Progenitor cell of endocrine pancreas (in vitro differentiated cells): Measurements from ENCODE around the gene FOXN3. TPM values are rescaled to one million over a fixed set of nuclear protein-coding genes. Genes with fewer than 3 reads are reported as not detected.
A peak's percentile ranks its signal among the peaks of the same experiment; 100 is the strongest.

Experiments
- DNase-seq: peaks from one replicate; pipeline ENCODE4 v3.0.0; 2021; ENCODE audit warnings: low spot score; ENCODE audit not compliant: unreplicated experiment
- H3K27ac Mint-ChIP-seq: 2 replicates; pipeline ENCODE4 v1.8.0; 2021; ENCODE audit warnings: mild to moderate bottlenecking, moderate library complexity, mixed read lengths
- H3K27me3 Mint-ChIP-seq: 2 replicates; pipeline ENCODE4 v1.8.0; 2021; ENCODE audit warnings: mixed read lengths
- H3K36me3 Mint-ChIP-seq: 2 replicates; pipeline ENCODE4 v1.8.0; 2022; ENCODE audit warnings: mixed read lengths; ENCODE audit not compliant: insufficient read depth
- H3K4me1 Mint-ChIP-seq: 2 replicates; pipeline ENCODE4 v1.8.0; 2021; ENCODE audit warnings: low read depth, mixed read lengths
- H3K4me3 Mint-ChIP-seq: 2 replicates; pipeline ENCODE4 v1.8.0; 2021; ENCODE audit warnings: low read depth, mild to moderate bottlenecking, moderate library complexity, mixed read lengths
- H3K9me3 Mint-ChIP-seq: 2 replicates; pipeline ENCODE4 v1.8.0; 2021; ENCODE audit warnings: low read depth, mixed read lengths
- total RNA-seq: library from RNA; stranded (reverse); gene quantifications from 2 replicates; pipeline ENCODE4 v1.2.1, GENCODE V29; 2021
- TF ChIP-seq, protein P1 (sequence below): fragments of 200-600 bp; sonication (generic); IDR thresholded peaks from one replicate; pipeline ENCODE4 v1.5.0; 2021; ENCODE audit warnings: antibody characterized with exemption, mild to moderate bottlenecking; ENCODE audit not compliant: unreplicated experiment

The FOXN3 gene
- total RNA-seq, 1 donor from 2014 or later = 25.8 TPM

DNA sequence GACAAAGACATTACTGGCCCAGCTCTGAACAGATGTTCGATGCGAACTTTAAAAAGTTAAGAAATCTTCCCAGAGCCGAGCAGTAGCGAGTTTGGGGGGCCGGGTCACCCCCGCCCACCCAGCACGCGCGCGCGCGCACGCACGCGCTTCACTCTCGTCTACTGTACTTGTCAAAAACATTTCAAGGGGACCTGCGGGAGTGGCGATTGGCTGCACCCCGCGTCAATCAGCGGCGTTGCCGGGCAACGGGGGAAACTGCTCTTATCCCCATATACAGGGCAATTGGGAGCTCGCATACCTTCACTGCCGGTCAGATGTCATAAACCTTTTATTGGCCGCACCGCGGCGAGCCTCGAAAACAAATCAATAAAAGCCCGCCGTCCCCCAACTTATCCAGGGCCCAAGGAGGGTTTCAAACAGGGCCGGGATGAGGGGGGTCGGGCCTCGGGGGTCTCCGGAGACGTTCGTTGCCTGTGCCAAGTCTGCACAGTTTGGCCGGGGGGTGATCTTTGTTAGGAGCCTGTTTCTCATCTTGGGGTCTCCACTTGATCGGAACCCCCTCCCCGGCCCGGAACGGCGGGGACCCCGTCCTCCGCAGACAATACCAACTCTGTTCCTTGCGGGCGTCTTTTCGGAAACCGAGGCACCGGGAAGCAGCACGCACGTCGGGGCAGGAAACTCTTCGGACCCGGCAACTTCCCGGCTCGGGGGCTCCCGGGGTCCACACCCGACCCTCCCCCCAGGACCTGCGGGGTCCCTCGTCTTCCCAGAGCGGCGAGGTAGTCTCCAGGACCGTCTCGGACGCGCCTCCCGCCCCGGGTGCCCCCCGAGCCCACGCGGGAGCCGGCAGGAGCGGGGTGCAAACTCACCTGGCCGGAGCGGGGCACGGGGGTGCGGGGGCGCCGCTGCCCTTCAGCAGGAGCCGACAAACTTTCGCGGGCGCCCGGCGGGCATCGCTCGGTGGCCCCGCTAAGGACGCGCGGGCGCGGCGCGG, 734 bp downstream of the FOXN3 start:
- H3K27me3 Mint-ChIP-seq = peaks cover 30% of the 10 kb centered on the region
- peak overlapping the region; percentile 95 for H3K4me3 Mint-ChIP-seq
- peaks cover 10% of the 10 kb centered on the region for H3K36me3 Mint-ChIP-seq
- peak overlapping the region; percentile 96 for H3K27ac Mint-ChIP-seq
- DNase-seq = peak; percentile 98
- TF ChIP-seq, protein P1, sequence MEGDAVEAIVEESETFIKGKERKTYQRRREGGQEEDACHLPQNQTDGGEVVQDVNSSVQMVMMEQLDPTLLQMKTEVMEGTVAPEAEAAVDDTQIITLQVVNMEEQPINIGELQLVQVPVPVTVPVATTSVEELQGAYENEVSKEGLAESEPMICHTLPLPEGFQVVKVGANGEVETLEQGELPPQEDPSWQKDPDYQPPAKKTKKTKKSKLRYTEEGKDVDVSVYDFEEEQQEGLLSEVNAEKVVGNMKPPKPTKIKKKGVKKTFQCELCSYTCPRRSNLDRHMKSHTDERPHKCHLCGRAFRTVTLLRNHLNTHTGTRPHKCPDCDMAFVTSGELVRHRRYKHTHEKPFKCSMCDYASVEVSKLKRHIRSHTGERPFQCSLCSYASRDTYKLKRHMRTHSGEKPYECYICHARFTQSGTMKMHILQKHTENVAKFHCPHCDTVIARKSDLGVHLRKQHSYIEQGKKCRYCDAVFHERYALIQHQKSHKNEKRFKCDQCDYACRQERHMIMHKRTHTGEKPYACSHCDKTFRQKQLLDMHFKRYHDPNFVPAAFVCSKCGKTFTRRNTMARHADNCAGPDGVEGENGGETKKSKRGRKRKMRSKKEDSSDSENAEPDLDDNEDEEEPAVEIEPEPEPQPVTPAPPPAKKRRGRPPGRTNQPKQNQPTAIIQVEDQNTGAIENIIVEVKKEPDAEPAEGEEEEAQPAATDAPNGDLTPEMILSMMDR = no peak
- no peaks in the 10 kb centered on the region for H3K9me3 Mint-ChIP-seq
- peaks cover 12% of the 10 kb centered on the region for H3K4me1 Mint-ChIP-seq

DNA sequence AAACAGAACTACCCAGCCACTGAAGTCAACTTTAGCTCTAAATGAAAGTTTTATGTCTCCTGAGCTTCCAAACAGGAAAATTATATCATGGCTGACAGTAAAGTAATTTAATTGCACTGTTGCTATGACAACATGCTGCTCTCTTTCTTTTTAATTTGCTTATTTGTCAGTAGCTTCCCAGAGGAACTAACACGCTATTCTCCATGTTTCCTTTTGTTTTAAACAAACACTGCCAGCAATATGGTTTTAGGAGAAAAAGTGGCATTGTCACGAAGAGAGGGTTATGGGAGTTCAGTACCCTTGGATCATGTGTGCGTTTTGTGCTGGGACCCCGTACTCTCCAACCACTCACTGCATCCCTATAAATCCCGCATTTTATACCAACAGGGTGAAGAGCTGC, 1.9 kb downstream of the FOXN3 start:
- peak overlapping the region; percentile 95 for H3K4me3 Mint-ChIP-seq
- peaks cover 19% of the 10 kb centered on the region for H3K36me3 Mint-ChIP-seq
- H3K4me1 Mint-ChIP-seq = peaks cover 12% of the 10 kb centered on the region
- H3K27ac Mint-ChIP-seq = peak overlapping the region; percentile 56
- TF ChIP-seq, protein P1 = no peak
- peaks cover 25% of the 10 kb centered on the region for H3K27me3 Mint-ChIP-seq
- H3K9me3 Mint-ChIP-seq = no peaks in the 10 kb centered on the region
- DNase-seq = no peak

DNA sequence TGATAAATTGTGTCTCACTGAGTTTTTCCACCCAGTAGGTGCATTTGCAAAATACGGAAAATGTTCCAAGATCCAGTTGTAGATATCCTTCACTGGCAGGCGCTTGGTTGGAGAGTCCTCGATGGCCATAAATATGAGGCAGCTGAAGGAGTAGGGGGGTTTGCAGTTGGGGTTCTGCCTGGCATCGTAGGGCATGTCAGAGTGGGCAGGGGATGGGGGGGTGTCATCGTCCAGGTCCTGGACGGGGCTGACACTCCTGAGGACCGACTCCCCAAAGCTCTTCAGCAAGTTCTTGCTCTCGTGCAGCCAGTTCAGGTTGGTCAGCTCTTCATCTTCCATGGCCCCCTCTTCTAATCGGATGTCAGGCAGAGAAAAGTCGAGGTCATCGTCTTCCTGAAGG, 5.1 kb downstream of the FOXN3 start:
- DNase-seq = no peak
- Mint-ChIP-seq H3K4me3 (no peak overlapping the region), H3K9me3 (no peaks in the 10 kb centered on the region), H3K4me1 (peaks cover 9% of the 10 kb centered on the region), H3K36me3 (peaks cover 20% of the 10 kb centered on the region), H3K27ac (no peak overlapping the region), H3K27me3 (peaks cover 5% of the 10 kb centered on the region)
- TF ChIP-seq, protein P1 = no peak

DNA sequence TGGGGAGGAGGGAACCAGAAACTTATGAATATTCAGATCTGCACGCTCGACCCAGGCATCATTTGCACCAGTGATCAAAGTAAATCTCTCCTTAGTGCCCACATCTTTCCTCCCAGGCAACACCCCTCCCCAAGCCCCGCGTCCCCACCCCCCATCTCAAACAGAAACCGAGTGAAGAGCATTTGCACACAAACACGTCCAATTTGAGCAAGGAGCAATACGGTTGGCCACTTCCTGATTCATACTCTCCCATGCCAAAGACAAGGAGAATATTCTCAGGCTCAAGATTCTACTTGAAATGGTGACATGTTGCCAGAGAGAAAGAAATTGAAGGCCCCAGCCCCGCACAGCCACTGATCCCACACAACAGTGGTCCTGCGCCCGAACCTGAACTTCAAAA, 7.1 kb downstream of the FOXN3 start:
- H3K27me3 Mint-ChIP-seq = peaks cover 5% of the 10 kb centered on the region
- peaks cover 1% of the 10 kb centered on the region for H3K4me1 Mint-ChIP-seq
- TF ChIP-seq, protein P1 = no peak
- H3K9me3 Mint-ChIP-seq = no peaks in the 10 kb centered on the region
- H3K27ac Mint-ChIP-seq = no peak overlapping the region
- no peak for DNase-seq
- H3K4me3 Mint-ChIP-seq = no peak overlapping the region
- peaks cover 20% of the 10 kb centered on the region for H3K36me3 Mint-ChIP-seq

DNA sequence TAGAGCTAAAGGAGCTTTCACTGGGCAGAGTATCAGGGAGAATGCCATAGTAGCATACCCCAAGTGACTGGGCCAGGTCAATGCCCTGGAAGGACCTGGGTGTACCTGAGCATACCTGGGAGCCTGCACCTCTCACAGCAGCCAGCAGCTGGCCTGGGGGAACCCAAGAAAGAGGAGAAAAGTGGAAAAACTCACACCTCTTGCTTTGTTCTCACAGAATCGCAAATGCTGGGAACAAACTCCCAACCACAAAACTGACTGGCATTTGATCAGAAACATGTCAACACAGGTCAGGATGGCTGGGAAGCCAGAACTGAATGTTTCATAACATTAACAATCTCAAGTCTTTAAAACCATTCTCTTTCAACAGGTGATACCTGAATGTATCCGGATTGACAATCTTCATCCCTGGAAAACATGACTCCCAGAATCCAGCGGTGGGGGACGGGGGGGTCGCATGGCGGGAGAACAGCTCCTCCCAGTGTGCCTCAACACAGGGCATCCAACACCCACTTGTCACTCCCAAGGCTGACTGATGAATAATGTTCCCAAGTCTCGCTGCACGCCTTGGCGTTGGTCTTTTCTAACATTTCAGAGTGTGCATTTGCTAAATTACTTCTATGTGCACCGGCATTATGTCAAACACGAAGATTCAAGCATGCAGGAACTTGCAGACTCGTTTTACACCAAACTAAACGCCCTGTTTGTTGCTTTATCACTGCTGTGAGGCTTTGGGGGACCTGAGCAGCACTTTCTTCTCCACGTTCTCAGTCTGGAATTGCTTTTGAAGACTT, 7.9 kb downstream of the FOXN3 start:
- H3K27ac Mint-ChIP-seq = no peak overlapping the region
- TF ChIP-seq, protein P1 = no peak
- peaks cover 20% of the 10 kb centered on the region for H3K36me3 Mint-ChIP-seq
- DNase-seq = no peak
- H3K27me3 Mint-ChIP-seq = peaks cover 5% of the 10 kb centered on the region
- no peaks in the 10 kb centered on the region for H3K9me3 Mint-ChIP-seq
- no peak overlapping the region for H3K4me3 Mint-ChIP-seq
- peaks cover 1% of the 10 kb centered on the region for H3K4me1 Mint-ChIP-seq
